22Rv1 (cell line): ENCODE data around the gene CHCHD5.

Source experiments
- ZFX ChIP-seq: fragments of 450-650 bp; IDR thresholded peaks from 2 replicates; pipeline ENCODE4 v1.6.1; 2017; ENCODE audit warnings: antibody characterized with exemption, borderline replicate concordance
- TF ChIP-seq, protein P1 (sequence below): fragments of 450-650 bp; IDR thresholded peaks from 2 replicates; pipeline ENCODE4 v1.5.1; 2017; ENCODE audit warnings: mild to moderate bottlenecking

- TF ChIP-seq, protein P1, sequence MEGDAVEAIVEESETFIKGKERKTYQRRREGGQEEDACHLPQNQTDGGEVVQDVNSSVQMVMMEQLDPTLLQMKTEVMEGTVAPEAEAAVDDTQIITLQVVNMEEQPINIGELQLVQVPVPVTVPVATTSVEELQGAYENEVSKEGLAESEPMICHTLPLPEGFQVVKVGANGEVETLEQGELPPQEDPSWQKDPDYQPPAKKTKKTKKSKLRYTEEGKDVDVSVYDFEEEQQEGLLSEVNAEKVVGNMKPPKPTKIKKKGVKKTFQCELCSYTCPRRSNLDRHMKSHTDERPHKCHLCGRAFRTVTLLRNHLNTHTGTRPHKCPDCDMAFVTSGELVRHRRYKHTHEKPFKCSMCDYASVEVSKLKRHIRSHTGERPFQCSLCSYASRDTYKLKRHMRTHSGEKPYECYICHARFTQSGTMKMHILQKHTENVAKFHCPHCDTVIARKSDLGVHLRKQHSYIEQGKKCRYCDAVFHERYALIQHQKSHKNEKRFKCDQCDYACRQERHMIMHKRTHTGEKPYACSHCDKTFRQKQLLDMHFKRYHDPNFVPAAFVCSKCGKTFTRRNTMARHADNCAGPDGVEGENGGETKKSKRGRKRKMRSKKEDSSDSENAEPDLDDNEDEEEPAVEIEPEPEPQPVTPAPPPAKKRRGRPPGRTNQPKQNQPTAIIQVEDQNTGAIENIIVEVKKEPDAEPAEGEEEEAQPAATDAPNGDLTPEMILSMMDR: no peak
- no peak for TF ChIP-seq ZFX
Measured at GRCh38 chr2:112585873-112586464, 1.6 kb downstream of the CHCHD5 start.
